HG02840 (cell line): ENCODE data around the gene FTO.
"Not testable (repeated sequence)": the region's sequence is repeated elsewhere in the genome, so short reads cannot be mapped to it uniquely, and the experiment has no call there.

Experiments
- ATAC-seq: cut with Tn5 transposase; IDR thresholded peaks from one replicate; pipeline ENCODE4 v1.9.1; 2021; ENCODE audit warnings: mild to moderate bottlenecking, moderate library complexity, moderate number of reproducible peaks; ENCODE audit not compliant: unreplicated experiment, low FRiP score

The FTO gene

GRCh38 chr16:53817117-53817755, 113.3 kb downstream of the FTO start:
- no peak for ATAC-seq

GRCh38 chr16:53817812-53818550, 114.0 kb downstream of the FTO start:
- no peak for ATAC-seq

GRCh38 chr16:53821487-53821886, 117.5 kb downstream of the FTO start:
- ATAC-seq: no peak

- ATAC-seq: no peak
Measured at GRCh38 chr16:53821957-53822625, 118.1 kb downstream of the FTO start.

GRCh38 chr16:53822936-53823529, 119.1 kb downstream of the FTO start:
- ATAC-seq: no peak

- ATAC-seq: no peak
Measured at GRCh38 chr16:53826658-53827057, 122.7 kb downstream of the FTO start.

GRCh38 chr16:53827741-53828140, 123.8 kb downstream of the FTO start:
- no peak for ATAC-seq

- ATAC-seq: no peak
Measured at GRCh38 chr16:53829186-53829747, 125.3 kb downstream of the FTO start.

GRCh38 chr16:53832896-53833544, 129.1 kb downstream of the FTO start:
- no peak for ATAC-seq

- no peak for ATAC-seq
Measured at GRCh38 chr16:53836142-53836541, 132.2 kb downstream of the FTO start.

DNA sequence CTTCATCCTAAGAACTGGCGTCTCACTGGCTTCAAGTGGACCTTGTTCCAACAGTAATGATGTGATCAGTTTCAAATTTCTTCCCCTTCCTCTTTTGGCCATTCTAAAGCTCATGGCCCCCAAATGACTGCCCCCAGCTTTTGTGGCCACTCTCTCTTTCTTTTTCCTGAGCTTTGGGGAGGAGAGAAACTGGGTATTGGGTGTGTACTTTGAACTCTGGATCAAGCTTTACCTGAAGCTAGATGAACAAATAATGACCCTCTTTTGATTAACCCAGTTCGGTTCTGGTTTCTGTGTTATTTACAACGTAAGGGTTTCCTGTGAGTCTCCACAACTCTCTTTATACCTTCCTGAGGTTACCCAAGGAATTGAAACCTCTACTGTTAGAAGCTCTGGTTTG, 132.7 kb downstream of the FTO start:
- ATAC-seq: no peak

DNA sequence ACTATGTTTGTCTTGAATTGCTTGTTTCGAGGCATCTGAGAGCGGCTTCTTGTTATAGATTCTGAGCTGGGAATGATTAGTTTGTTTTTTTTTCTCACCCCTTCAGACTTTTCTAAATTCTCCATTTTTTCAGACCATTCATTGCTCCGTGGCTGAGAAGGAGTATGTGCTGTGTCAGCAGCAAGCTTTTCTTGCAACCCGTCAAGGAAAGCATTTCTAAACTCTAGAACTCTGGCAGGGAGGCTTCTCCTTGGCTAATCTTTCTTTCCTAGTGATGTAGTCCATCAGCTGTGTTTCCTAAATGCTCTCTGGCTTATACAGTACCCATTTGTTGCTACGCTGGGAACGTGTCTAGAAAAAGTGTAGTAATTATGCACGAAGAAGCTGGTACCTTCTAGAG, 133.5 kb downstream of the FTO start:
- no peak for ATAC-seq

DNA sequence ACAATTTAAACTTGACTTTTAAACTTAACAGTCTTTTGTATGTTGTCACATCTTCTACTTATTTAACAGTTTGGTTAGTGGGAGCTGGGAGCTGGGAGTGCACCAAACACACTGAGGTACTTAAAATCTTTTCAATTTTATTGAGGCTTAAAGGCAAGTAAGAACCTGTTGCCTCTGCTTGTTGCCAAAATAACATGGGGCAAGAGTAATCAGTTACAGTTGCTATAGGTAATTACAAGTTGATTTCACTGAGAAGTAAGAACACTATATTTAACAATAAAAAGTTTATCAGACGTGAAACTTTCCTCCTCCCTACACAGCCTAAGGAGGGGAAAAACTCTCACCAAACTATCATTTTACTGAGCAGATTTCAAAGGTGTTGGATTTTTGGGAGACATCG, 135.2 kb downstream of the FTO start:
- no peak for ATAC-seq

DNA sequence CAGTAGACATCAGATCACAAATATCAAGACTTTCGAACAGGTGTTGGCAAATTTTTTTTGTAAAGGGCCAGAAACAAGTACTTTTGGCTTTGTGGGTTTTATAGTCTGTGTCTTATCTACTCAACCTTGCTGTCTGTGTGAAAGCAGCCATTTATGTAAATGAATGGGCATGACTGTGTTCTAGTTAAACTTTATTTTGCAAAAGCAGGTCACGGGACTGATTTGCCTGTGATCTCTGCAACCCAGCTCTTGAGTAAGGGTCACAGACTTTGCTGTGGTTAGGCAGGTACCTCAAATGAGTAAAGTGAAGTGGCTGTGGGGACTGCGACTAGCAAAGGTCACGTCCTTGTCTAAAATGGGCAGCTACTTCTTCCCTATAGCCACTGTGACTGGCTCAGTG, 136.5 kb downstream of the FTO start:
- ATAC-seq: no peak

DNA sequence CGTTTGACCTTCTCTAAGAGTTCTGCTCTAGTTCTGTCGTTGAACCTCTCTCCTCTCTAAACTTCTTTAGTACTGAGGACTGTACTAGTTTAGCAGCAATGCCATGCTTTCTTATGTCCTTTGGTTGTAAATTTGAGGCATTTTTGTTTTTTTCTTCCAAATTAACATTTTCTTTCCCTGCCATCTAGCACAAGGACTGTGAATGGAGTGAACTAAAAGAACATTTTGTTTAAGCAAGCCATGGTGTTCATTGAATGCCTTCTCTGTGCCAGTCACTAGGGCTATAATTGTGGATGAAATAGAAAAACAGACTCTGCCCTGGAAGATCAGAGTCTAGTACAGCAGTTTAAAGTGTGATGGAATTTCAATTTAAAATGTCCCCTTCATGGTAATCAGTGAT, 137.9 kb downstream of the FTO start:
- ATAC-seq: no peak

GRCh38 chr16:53843084-53843483, 139.1 kb downstream of the FTO start:
- no peak for ATAC-seq

DNA sequence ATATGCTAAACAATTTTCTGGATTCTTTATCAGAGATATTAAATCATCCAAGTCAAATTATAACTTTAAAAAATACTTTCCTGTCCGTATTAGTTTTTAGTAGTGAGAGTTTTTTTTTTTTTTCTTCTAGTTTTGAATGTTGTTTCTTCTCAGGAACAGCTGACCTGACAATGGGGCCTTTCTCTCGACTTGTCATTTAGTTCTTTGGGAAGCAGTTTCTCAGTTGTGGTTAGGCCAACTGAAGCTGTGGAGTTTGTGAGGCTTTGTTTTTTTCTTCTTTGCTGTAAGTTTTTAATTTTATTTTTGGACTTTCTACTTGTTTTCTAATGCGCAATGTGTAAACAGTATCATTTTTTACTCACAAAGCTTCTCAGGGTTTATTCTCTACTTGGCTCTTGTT, 140.8 kb downstream of the FTO start:
- ATAC-seq: no peak

DNA sequence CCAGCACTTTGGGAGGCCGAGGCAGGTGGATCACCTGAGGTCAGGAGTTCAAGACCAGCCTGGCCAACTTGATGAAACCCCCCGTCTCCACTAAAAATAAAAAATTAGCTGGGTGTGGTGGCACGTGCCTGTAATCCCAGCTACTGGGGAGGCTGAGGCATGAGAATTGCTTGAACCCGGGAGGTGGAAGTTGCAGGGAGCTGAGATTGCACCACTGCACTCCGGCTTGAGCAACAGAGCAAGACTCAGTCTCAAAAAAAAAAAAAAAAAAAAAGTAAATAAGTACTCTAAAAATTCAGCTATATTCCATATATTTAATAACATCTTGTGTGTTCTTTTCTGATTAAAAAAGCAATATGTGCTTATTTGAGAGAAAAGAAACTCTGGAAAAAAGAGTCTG, 142.6 kb downstream of the FTO start:
- ATAC-seq: not testable (repeated sequence)

DNA sequence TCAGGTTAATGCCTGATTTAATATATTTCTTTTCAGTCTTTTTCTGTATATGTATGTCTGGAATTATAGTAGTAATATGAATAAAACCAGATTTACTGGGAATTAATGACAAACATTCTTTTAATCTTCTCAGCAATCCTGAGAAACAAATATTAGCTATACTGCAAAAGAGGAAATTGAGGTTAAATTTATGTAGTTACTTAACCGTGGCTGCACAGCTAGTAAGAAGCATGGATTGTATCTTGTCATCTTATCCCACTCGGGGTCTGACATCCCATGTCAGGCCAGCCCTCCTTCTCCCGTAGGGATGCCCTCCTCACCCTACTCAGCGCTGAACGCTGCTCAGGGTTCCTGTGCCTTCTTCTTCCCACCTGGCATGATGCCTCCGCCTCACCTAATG, 143.0 kb downstream of the FTO start:
- no peak for ATAC-seq

- ATAC-seq: no peak
Measured at GRCh38 chr16:53848277-53848942, 144.5 kb downstream of the FTO start.
